ENCODE results near the gene CDC37. TPM values are rescaled to one million over a fixed set of nuclear protein-coding genes. Genes with fewer than 3 reads are reported as not detected.
A peak's percentile ranks its signal among the peaks of the same experiment; 100 is the strongest.

Gene CDC37
- total and polyA plus RNA-seq, 2 of the 4 experiments (the other 2 are of a cell fraction) = 209 to 650 TPM

GRCh38 chr19:10408511-10409283 lies 5.4 kb upstream of the CDC37 start:
- H3K4me3 ChIP-seq (ENCODE audit: insufficient read depth, low read depth, low read length) = no peak overlapping the region
- no peak overlapping the region; the same call in 1 of the 2 replicates for H3K56ac ChIP-seq (ENCODE audit: extremely low read depth, insufficient read depth, low read length)
- no peaks in the 10 kb centered on the region for H3K36me3 ChIP-seq (ENCODE audit: control insufficient read depth, insufficient read depth, low read length)
- no peak overlapping the region for H4K91ac ChIP-seq (ENCODE audit: insufficient read depth, low read depth, low read length)
- ChIA-PET CTCF (interaction anchor here (0.7 kb wide), 1 partner anchor 47 kb away, joined by 3 read pairs; no protein-coding TSS in a partner anchor), POLR2A (ENCODE audit: unreplicated experiment) (no interaction called here)
- no peak overlapping the region for H3K9ac ChIP-seq (ENCODE audit: low read depth, low read length)
- H3K79me1 ChIP-seq (ENCODE audit: low read depth in 1 of 2, low read length in 2 of 2) = peaks cover 0 to 4% of the 10 kb centered on the region in 2 experiments; a peak in 1 of 4 replicates
- H2BK15ac ChIP-seq (ENCODE audit: low read depth, low read length) = no peak overlapping the region
- no peaks in the 10 kb centered on the region for H3K9me3 ChIP-seq (ENCODE audit: control insufficient read depth, insufficient read depth, low read length)
- no peak overlapping the region for H4K5ac ChIP-seq (ENCODE audit: low read depth, low read length)
- H3K27ac ChIP-seq (ENCODE audit: insufficient read depth, low read length) = no peak overlapping the region
- WGBS, 2 experiments (ENCODE audit: extremely low coverage in 2 of 2, insufficient read length in 1 of 2) = 85% methylated on average over 11 of the region's 18 CpGs; no CpG with 5 or more reads in 1 of the 2 experiments
- peak overlapping the region; percentile 43; the same call in 1 of the 2 replicates for H2AK5ac ChIP-seq (ENCODE audit: low read depth, low read length)
- H3K4me1 ChIP-seq (ENCODE audit: control insufficient read depth, insufficient read depth, low read length) = peaks cover 2% of the 10 kb centered on the region; the same call in 1 of the 2 replicates
- 0 out of 4 replicates have a peak overlapping the region, but pooled peaks of 1 of the 2 experiments have one; percentile 10 for H4K8ac ChIP-seq (ENCODE audit: low read depth in 2 of 2, low read length in 2 of 2)
- H3K18ac ChIP-seq (ENCODE audit: low read depth, low read length) = no peak overlapping the region
- intact Hi-C loops (cut with micrococcal nuclease) (loop anchor here (10.0 kb wide), 1 partner anchor 286 kb away; no protein-coding TSS in a partner anchor), dilution Hi-C loops (cut with HindIII; ENCODE audit: low sequenced_read_pairs, unreplicated experiment) (no loop called here), in situ Hi-C loops (cut with MboI; ENCODE audit: low sequenced_read_pairs) (no loop called here)
- no TSS peak for BruUV-seq (replicated peaks)
- H2BK120ac ChIP-seq (ENCODE audit: low read depth, low read length) = no peak overlapping the region
- H2BK20ac ChIP-seq (ENCODE audit: low read depth, low read length) = no peak overlapping the region
- H3K9me1 ChIP-seq (ENCODE audit: insufficient read depth, low read length) = no peaks in the 10 kb centered on the region
- no peak overlapping the region for H3K4me2 ChIP-seq (ENCODE audit: low read depth, low read length)
- no peak overlapping the region for H3K14ac ChIP-seq (replicated peaks; ENCODE audit: low read depth, low read length)
- ATAC-seq (ENCODE audit: low read depth) (no peak), DNase-seq (no peak)
- H2BK5ac ChIP-seq (ENCODE audit: low read depth, low read length, poor library complexity, severe bottlenecking) = no peak overlapping the region
- H2AK9ac ChIP-seq (replicated peaks; ENCODE audit: low read depth, low read length, poor library complexity) = peak overlapping the region; percentile 90
- H3K23ac ChIP-seq (ENCODE audit: low read depth, low read length) = 0 out of 2 replicates have a peak overlapping the region, but pooled peaks have one; percentile 24
- H3K27me3 ChIP-seq (ENCODE audit: control insufficient read depth, insufficient read depth, low read length) = no peaks in the 10 kb centered on the region
- H4K20me1 ChIP-seq (ENCODE audit: insufficient read depth, low read length) = no peaks in the 10 kb centered on the region
- H2AFZ ChIP-seq (replicated peaks; ENCODE audit: low read length, poor library complexity) = peak overlapping the region; percentile 61
- H3K4ac ChIP-seq (ENCODE audit: low read depth, low read length) = no peak overlapping the region
- no peak for TF ChIP-seq POLR2A (IDR thresholded peaks at IDR 0.05; ENCODE audit: low read depth, low read length)
- no peak for TF ChIP-seq MXI1 (IDR thresholded peaks at IDR 0.05; ENCODE audit: borderline replicate concordance, low read depth, low read length)
- no peak for TF ChIP-seq NFE2L2 (IDR thresholded peaks at IDR 0.05; ENCODE audit: low read depth, low read length)
- no peak for TF ChIP-seq SMC3 (IDR thresholded peaks at IDR 0.05; ENCODE audit: low read depth, low read length)
- TF ChIP-seq MAZ (IDR thresholded peaks at IDR 0.05; ENCODE audit: borderline replicate concordance, low read depth, low read length) = no peak
- no peak for TF ChIP-seq CHD1 (IDR thresholded peaks at IDR 0.05; ENCODE audit: low read depth, low read length)
- TF ChIP-seq USF2 (IDR thresholded peaks at IDR 0.05; ENCODE audit: low read depth, low read length) = no peak
- TF ChIP-seq CEBPB (IDR thresholded peaks at IDR 0.05; ENCODE audit: low read depth, low read length) = no peak
- no peak for TF ChIP-seq CTCF (conservative IDR thresholded peaks at IDR 0.05; ENCODE audit: low read depth, low read length)
- no peak for TF ChIP-seq MAFK (IDR thresholded peaks at IDR 0.05; ENCODE audit: low read depth, low read length)
- no peak for TF ChIP-seq RAD21 (IDR thresholded peaks at IDR 0.05; ENCODE audit: low read length)
- TF ChIP-seq RCOR1 (IDR thresholded peaks at IDR 0.05; ENCODE audit: insufficient replicate concordance, low read length) = no peak
- no peak for TF ChIP-seq FOS (IDR thresholded peaks at IDR 0.05; ENCODE audit: low read depth, low read length)
- no peak for TF ChIP-seq ELK1 (IDR thresholded peaks at IDR 0.05; ENCODE audit: borderline replicate concordance, low read depth, low read length)

Data from IMR-90 (cell line).